GM23338 (cell line): Measurements from ENCODE around the gene RNU5B-1.

Experiments used
- EZH2 ChIP-seq: fragments of 200-600 bp; sonication (generic); IDR thresholded peaks from one replicate; pipeline ENCODE4 v1.8.0; 2017; ENCODE audit warnings: antibody characterized with exemption, mild to moderate bottlenecking, low read depth; ENCODE audit not compliant: unreplicated experiment
- EZH2phosphoT487 ChIP-seq: fragments of 200-600 bp; sonication (generic); IDR thresholded peaks from one replicate; pipeline ENCODE4 v1.8.1; 2018; ENCODE audit warnings: antibody characterized with exemption; ENCODE audit not compliant: unreplicated experiment
- POLR2AphosphoS5 ChIP-seq: IDR thresholded peaks from 2 replicates; pipeline ENCODE4 v1.6.1; 2016; ENCODE audit warnings: antibody characterized with exemption, low read depth
- TF ChIP-seq, protein P1 (sequence below), 2 experiments: fragments of 200-600 bp in 1 of 2; sonication (generic) in 1 of 2; conservative IDR thresholded peaks; 2 replicates each; pipeline versions ENCODE4 v1.5.1 to v1.6.1; 2016 to 2017; ENCODE audit warnings: antibody characterized with exemption in 2 of 2, low read depth in 2 of 2, mild to moderate bottlenecking in 2 of 2, moderate library complexity in 1 of 2

DNA sequence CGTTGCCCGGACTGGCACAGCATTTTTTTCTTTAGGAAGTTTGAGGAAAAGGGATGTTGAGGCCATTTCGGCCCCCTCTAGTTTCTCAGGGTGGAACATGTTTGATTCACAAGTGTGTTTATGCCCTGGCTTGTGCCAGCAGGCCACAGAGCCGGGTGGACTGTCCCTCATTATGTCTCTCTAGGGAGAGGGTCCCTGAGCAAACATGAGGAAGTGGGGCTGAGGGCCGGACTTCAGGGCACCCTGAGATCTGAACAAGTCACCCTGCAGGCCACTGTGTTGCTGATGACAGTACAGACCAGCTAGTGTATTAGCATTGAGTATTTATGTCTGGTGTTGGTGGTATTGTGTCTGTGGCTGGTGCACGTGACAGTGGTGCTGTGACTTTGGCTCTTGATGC, 34.9 kb downstream of the RNU5B-1 start:
- TF ChIP-seq, protein P1, sequence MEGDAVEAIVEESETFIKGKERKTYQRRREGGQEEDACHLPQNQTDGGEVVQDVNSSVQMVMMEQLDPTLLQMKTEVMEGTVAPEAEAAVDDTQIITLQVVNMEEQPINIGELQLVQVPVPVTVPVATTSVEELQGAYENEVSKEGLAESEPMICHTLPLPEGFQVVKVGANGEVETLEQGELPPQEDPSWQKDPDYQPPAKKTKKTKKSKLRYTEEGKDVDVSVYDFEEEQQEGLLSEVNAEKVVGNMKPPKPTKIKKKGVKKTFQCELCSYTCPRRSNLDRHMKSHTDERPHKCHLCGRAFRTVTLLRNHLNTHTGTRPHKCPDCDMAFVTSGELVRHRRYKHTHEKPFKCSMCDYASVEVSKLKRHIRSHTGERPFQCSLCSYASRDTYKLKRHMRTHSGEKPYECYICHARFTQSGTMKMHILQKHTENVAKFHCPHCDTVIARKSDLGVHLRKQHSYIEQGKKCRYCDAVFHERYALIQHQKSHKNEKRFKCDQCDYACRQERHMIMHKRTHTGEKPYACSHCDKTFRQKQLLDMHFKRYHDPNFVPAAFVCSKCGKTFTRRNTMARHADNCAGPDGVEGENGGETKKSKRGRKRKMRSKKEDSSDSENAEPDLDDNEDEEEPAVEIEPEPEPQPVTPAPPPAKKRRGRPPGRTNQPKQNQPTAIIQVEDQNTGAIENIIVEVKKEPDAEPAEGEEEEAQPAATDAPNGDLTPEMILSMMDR (conservative IDR thresholded peaks at IDR 0.05; ENCODE audit: low read depth in 2 of 2), result no peak
- TF ChIP-seq EZH2phosphoT487, result no peak
- TF ChIP-seq EZH2, result no peak
- no peak for TF ChIP-seq POLR2AphosphoS5
